ENCODE results near the gene TMEM62.

- TF ChIP-seq, protein P1, sequence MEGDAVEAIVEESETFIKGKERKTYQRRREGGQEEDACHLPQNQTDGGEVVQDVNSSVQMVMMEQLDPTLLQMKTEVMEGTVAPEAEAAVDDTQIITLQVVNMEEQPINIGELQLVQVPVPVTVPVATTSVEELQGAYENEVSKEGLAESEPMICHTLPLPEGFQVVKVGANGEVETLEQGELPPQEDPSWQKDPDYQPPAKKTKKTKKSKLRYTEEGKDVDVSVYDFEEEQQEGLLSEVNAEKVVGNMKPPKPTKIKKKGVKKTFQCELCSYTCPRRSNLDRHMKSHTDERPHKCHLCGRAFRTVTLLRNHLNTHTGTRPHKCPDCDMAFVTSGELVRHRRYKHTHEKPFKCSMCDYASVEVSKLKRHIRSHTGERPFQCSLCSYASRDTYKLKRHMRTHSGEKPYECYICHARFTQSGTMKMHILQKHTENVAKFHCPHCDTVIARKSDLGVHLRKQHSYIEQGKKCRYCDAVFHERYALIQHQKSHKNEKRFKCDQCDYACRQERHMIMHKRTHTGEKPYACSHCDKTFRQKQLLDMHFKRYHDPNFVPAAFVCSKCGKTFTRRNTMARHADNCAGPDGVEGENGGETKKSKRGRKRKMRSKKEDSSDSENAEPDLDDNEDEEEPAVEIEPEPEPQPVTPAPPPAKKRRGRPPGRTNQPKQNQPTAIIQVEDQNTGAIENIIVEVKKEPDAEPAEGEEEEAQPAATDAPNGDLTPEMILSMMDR (IDR thresholded peaks at IDR 0.05): no peak
- TF ChIP-seq POLR2A (IDR thresholded peaks at IDR 0.05): no peak
Measured at GRCh38 chr15:43186003-43186353, 52.6 kb downstream of the TMEM62 start.
